GM12873 (cell line): ENCODE results near the gene LTBP1.

Experiments used
- TF ChIP-seq, protein P1 (sequence below): IDR thresholded peaks from 2 replicates; pipeline ENCODE4 v1.5.1; 2012; ENCODE audit warnings: low read depth, mild to moderate bottlenecking, moderate library complexity, low read length, control low read depth; ENCODE audit not compliant: insufficient read depth; ENCODE audit errors: missing control alignments

Gene LTBP1

DNA sequence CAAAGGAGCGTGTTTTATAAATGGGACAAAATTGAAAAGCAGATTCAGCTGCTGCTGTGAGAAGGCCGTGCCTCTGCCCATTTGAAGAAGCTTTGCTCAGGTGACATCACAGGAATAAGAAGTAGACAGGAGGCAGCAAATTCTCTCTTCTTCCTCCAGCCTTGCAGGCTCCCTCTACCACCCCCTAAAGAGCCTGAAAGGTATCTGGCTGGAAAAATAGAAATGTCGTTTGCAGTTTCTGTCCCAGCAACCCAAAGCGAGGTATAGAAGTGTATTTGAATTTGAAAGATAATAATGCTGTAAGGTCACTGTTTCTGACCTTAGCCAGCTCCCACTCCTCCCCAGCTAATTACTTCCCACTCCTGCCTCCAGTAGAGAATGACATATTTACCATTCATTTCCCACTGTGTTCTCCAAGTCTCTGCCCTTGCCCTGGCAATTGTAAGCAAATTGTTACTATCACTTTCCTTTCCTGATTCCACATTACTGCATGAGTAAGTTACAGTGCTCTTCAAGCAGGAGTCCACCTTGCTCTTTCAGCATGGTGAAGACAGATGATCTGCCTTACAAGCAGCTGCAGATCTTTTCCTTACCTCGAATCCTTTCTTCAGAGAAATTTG is 472.9 kb downstream of the LTBP1 start:
- TF ChIP-seq, protein P1, sequence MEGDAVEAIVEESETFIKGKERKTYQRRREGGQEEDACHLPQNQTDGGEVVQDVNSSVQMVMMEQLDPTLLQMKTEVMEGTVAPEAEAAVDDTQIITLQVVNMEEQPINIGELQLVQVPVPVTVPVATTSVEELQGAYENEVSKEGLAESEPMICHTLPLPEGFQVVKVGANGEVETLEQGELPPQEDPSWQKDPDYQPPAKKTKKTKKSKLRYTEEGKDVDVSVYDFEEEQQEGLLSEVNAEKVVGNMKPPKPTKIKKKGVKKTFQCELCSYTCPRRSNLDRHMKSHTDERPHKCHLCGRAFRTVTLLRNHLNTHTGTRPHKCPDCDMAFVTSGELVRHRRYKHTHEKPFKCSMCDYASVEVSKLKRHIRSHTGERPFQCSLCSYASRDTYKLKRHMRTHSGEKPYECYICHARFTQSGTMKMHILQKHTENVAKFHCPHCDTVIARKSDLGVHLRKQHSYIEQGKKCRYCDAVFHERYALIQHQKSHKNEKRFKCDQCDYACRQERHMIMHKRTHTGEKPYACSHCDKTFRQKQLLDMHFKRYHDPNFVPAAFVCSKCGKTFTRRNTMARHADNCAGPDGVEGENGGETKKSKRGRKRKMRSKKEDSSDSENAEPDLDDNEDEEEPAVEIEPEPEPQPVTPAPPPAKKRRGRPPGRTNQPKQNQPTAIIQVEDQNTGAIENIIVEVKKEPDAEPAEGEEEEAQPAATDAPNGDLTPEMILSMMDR: no peak

DNA sequence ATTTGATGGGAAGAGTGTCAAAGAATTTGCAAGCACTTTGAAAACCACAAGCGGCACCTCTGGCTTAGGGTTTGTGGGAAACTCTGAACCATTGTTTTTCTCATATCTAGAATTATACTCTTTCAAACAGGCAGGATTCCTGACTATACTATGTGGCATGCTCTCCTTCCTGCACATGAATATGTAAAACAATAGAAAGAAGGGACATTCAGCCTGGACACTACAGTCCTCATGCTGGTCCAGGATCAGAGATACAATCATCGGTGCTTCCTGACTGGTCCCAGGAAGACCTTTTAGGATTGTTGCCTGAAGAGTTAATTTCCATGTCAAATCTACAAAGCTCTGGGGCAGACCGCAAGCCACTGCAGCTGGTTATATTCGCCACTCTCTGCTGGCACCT is 474.0 kb downstream of the LTBP1 start:
- TF ChIP-seq, protein P1: no peak

DNA sequence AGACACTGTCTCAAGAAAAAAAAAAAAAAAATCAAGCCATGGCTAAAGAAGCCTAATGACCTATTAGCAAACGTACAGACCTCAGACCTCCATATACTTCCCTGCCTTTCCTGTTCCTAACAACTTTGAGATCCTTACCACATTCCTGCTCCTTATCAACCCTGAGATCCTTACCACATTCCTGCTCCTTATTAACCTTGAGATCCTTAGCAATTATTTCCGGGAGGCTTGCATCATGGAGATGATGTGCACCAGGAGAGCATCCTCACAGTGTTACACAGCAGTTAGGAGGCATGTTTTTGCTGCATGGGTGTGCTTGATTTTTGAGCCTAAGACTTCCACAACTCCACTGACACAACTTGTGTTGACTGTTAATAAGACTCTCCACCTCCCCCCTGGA is 475.1 kb downstream of the LTBP1 start:
- TF ChIP-seq, protein P1: no peak

DNA sequence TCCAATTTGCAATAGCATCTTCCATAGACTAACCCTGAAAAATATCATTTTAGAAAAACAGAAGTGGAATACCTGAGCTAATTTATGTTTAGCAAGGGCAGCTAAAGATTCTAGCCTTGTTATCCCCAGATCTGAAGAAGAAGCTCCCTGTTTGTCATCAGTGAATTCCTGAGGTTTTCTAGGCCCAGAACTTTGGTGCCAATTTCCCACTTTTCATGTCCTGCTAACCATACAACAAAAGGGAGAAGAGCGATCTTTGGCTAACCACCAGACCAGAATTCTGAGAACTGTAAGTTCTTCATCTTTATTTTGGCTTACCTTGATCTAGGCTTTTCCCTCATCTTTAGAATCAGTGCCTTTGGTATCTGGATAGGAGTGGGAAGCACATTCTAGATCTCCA is 478.4 kb downstream of the LTBP1 start:
- TF ChIP-seq, protein P1: no peak

DNA sequence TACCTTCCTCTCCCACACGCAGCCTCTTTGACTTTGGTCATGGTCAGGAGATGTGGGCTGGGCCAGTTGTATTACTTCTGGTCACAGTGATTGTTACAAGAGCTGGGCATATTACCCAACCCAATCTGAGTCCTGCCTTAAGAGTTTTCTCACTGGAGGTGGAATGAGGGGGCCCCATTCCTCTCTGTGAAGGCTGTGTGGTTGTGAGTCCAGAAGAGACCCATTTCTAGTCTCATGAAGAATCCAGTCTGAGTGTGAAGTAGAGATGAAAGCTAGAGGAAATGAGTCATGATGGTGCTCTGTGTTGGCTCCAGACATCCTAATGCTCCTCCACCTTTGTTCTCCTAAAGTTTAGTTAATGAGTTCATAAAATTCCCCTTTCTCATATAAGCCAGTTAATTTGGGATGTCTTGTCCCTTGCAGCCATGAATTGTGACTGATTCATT is 478.9 kb downstream of the LTBP1 start:
- TF ChIP-seq, protein P1: no peak

DNA sequence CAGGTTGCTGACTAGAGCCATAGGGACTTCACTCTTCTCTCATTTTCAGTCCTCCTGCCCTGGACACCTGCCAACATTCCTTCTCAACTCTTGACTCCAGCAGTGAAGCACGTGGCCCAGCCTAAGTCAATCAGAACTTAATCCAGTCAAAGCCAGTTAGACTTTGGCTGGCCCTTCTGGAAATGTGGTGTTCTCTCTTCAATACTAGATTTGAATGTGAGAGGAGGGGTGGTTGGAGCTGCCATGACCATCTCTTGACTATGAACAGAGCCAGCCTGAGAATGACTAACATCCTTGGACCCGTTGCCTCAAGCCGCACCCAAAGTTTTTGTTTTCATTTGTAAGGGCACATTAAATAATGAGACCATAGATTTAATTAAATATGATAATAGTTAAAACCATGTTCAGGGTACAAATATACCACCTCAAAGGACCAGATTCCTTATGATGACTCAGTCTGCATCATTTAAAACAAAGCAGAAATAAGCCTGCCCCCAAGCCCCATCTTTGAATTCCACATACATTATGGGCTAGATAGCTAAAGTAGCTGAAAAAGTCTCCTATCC is 480.0 kb downstream of the LTBP1 start:
- TF ChIP-seq, protein P1: no peak

DNA sequence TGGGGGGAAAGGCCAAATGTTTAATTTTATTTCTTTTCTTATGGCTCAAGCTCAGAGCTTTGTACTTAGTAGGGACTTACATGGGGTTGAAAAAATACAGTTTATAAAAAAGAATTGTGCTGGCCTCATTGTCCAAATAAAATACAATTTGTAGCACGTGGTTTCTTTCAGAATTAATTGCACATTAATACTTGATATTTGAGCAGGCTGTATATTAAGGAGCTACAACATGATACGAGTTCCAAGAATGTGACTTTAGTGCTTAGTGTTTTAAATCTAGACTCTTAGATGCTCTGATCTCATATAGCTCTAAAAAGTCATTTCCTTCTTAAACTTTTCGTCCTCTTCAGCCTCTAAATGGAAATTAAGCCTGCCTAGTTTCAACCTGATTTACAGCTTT is 483.3 kb downstream of the LTBP1 start:
- TF ChIP-seq, protein P1: no peak

DNA sequence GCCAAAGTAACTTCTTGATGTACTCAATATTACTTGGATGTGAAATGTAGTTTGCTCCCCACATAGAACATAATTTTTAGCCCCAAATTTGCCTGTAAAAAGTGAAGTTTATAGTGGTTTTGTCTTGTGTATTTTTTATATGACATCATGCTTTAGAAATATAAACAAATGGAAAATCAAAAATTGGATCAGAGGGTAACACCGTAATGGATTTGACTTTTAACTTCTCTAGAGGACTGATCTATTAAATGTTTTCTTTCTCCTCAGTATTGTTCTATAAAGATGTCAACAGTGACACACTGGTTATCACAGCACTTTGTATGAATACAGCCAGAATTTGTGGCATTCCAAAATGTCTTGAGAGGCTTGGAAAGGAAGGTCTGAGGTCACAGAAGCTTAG is 484.1 kb downstream of the LTBP1 start:
- TF ChIP-seq, protein P1: no peak
